ENCODE results near the gene EIF4ENIF1. TPM values are rescaled to one million over a fixed set of nuclear protein-coding genes. Genes with fewer than 3 reads are reported as not detected.
A peak's percentile ranks its signal among the peaks of the same experiment; 100 is the strongest.

The EIF4ENIF1 gene, protein sequence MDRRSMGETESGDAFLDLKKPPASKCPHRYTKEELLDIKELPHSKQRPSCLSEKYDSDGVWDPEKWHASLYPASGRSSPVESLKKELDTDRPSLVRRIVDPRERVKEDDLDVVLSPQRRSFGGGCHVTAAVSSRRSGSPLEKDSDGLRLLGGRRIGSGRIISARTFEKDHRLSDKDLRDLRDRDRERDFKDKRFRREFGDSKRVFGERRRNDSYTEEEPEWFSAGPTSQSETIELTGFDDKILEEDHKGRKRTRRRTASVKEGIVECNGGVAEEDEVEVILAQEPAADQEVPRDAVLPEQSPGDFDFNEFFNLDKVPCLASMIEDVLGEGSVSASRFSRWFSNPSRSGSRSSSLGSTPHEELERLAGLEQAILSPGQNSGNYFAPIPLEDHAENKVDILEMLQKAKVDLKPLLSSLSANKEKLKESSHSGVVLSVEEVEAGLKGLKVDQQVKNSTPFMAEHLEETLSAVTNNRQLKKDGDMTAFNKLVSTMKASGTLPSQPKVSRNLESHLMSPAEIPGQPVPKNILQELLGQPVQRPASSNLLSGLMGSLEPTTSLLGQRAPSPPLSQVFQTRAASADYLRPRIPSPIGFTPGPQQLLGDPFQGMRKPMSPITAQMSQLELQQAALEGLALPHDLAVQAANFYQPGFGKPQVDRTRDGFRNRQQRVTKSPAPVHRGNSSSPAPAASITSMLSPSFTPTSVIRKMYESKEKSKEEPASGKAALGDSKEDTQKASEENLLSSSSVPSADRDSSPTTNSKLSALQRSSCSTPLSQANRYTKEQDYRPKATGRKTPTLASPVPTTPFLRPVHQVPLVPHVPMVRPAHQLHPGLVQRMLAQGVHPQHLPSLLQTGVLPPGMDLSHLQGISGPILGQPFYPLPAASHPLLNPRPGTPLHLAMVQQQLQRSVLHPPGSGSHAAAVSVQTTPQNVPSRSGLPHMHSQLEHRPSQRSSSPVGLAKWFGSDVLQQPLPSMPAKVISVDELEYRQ
- 10 to 100 TPM; 23.8 to 51.4 (median 25.0) TPM for total RNA-seq

DNA sequence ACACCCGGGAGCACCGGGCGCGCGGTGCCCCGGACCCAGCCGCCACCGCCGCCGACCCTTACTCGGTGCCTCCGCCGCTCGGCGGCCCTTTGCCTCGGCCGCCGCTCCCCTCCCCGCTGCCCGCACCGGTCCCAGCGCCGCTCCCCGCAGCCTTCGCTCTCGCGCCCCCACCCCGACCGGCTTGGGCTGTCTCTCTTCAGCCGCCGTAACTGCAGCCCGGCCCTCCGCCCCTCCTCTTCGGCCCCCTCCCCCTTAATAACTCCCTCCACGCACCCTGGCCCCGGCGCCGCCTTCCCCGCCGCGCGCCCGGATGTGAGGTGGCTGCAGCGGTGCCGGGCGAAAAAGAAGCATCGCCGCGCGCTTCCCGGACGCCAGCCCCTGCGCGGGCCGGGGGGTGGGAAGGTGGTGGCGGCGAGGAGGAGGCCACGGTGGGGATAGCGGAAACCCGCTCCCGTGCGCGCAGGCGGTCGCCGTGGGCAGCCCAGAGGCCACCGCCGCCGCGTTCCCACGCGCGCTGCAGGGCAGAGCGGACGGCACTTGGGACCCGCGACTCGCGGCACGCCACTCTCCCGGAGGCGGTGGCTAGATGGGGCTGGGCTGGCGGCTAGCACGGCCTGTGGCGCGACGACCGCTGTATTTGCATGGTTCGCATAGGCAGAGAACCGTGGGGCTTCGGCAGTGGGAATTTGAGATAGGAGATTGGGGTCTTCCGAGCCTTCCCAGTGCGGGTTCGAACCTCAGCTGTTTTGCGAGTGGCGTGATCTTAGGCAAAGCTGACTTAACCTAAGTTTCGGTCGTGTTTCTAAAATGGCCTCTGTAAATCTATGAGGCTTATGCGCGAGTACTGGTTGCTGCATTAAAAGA, at the start of gene EIF4ENIF1:
TSS of gene EIF4ENIF1 (minus strand) at position 211 of the 864 bp plus-strand sequence. CDS start 1,124 bp downstream, outside the sequence.
- Histone ChIP-seq H3K27ac (replicated peaks in 1 of 4) (peak within 1 kb of the TSS; percentile 91 to 99 (median 92)), H3K36me3 (peaks cover 17 to 31% (median 29%) of the 10 kb centered on the region in 4 donors), H3K9me3 (no peaks in the 10 kb centered on the region), H3K27me3 (no peaks in the 10 kb centered on the region), H3K4me1 (peaks cover 20 to 49% (median 37%) of the 10 kb centered on the region in 4 donors), H3K4me3 (peak within 1 kb of the TSS; percentile 73 to 89 (median 78))
- TF ChIP-seq POLR2A (IDR thresholded peaks at IDR 0.05; ENCODE audit: low read depth) (no peak), POLR2AphosphoS5 (IDR thresholded peaks at IDR 0.05) (peak; percentile 74 to 78), EP300 (IDR thresholded peaks at IDR 0.05) (no peak)
- TF ChIP-seq, protein P1, sequence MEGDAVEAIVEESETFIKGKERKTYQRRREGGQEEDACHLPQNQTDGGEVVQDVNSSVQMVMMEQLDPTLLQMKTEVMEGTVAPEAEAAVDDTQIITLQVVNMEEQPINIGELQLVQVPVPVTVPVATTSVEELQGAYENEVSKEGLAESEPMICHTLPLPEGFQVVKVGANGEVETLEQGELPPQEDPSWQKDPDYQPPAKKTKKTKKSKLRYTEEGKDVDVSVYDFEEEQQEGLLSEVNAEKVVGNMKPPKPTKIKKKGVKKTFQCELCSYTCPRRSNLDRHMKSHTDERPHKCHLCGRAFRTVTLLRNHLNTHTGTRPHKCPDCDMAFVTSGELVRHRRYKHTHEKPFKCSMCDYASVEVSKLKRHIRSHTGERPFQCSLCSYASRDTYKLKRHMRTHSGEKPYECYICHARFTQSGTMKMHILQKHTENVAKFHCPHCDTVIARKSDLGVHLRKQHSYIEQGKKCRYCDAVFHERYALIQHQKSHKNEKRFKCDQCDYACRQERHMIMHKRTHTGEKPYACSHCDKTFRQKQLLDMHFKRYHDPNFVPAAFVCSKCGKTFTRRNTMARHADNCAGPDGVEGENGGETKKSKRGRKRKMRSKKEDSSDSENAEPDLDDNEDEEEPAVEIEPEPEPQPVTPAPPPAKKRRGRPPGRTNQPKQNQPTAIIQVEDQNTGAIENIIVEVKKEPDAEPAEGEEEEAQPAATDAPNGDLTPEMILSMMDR (IDR thresholded peaks at IDR 0.05) = no peak
- DNase-seq (ENCODE audit: extremely low spot score) = peak; percentile 94
- intact Hi-C loops (cut with DNase I) = no loop called here
- WGBS = under 1% methylated on average over 41 of the region's 100 CpGs

DNA sequence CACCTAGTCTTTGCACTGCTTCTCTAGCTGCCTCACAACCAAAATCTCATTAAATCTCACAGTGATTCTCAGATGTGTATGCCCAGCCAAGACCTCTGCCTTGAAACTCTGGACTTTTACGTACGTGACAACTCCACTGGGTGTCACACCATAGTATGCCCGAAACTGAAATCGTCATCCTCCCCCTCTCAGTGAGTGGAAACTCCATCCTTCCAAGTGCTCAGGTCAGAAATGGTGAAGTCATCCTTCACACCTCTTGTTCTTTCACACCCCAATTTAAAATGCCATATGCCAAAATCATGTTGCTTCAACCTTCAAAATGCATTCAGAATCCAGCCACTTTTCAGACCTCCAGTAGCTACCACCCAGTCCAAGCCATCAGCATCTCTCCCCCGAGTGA, 49.2 kb upstream of the EIF4ENIF1 start:
- no peaks in the 10 kb centered on the region for H3K9me3 ChIP-seq
- H3K36me3 ChIP-seq = peaks cover 0 to 10% (median 6%) of the 10 kb centered on the region in 4 donors
- intact Hi-C loops (cut with DNase I) = no loop called here
- WGBS = 90% methylated on average over 5 of the region's 5 CpGs
- no peaks in the 10 kb centered on the region for H3K27me3 ChIP-seq
- H3K27ac ChIP-seq (replicated peaks in 1 of 4) = no peak overlapping the region
- H3K4me3 ChIP-seq = no peak overlapping the region
- no peak for DNase-seq (ENCODE audit: extremely low spot score)
- H3K4me1 ChIP-seq = no peaks in the 10 kb centered on the region
- TF ChIP-seq POLR2AphosphoS5 (IDR thresholded peaks at IDR 0.05) = no peak
- TF ChIP-seq, protein P1 (IDR thresholded peaks at IDR 0.05) = no peak
- no peak for TF ChIP-seq POLR2A (IDR thresholded peaks at IDR 0.05; ENCODE audit: low read depth)
- TF ChIP-seq EP300 (IDR thresholded peaks at IDR 0.05) = no peak

DNA sequence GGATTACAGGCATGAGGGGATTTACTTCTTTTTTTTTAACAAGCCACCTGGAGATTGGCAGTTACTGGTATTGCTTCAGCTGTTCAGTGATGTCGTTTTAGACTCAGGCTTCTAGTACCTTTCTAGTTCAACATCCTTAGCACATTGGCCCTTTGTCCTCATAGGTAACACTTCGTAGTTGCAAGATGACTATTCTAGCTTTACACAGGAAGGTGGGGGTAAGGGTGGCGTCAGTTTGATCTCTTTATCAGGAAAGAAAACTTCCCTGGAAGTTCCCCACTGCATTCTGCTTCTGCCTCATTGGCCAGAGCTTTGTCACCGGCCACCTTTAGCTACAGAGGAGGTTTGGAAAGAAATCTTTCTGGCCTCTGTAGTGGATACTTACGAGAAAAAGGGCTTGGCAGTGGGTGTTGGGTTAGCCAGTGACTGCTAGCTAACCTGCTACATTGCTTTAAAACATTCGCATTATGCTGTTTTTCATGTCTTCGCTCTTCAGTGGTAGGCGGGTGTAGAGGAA, 47.4 kb upstream of the EIF4ENIF1 start:
- no peak overlapping the region for H3K4me3 ChIP-seq
- intact Hi-C loops (cut with DNase I) = no loop called here
- H3K9me3 ChIP-seq = no peaks in the 10 kb centered on the region
- peaks cover 0 to 10% (median 5%) of the 10 kb centered on the region in 4 donors for H3K4me1 ChIP-seq
- no peak for DNase-seq (ENCODE audit: extremely low spot score)
- H3K27me3 ChIP-seq = no peaks in the 10 kb centered on the region
- WGBS = 88% methylated on average over 8 of the region's 8 CpGs
- peaks cover 0 to 10% (median 6%) of the 10 kb centered on the region in 4 donors for H3K36me3 ChIP-seq
- no peak overlapping the region for H3K27ac ChIP-seq (replicated peaks in 1 of 4)
- TF ChIP-seq POLR2AphosphoS5 (IDR thresholded peaks at IDR 0.05) = no peak
- no peak for TF ChIP-seq POLR2A (IDR thresholded peaks at IDR 0.05; ENCODE audit: low read depth)
- TF ChIP-seq EP300 (IDR thresholded peaks at IDR 0.05) = no peak
- TF ChIP-seq, protein P1 (IDR thresholded peaks at IDR 0.05) = no peak

DNA sequence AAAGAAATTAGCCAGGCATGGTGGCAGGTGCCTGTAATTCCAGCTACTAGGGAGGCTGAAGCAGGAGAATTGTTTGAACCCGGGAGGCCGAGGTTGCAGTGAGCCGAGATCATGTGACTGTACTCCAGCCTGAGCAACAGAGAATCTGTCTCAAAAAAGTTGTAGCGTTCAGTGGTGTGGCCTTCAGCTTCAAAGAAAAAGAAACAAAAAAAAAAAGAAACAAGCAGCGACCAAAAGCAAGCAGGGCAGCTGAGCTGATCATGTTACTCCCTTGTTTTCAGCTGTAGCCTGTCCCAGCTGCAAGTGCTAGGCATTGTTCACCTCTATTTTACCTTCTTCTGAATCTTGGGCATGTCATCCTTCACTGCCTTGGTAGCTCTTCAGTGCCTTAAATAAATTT, 43.7 kb upstream of the EIF4ENIF1 start:
- WGBS = 95% methylated on average over 5 of the region's 5 CpGs
- no peaks in the 10 kb centered on the region for H3K9me3 ChIP-seq
- H3K36me3 ChIP-seq = peaks cover 0 to under 1% (median 0%) of the 10 kb centered on the region in 4 donors
- H3K27ac ChIP-seq (replicated peaks in 1 of 4) = no peak overlapping the region
- intact Hi-C loops (cut with DNase I) = no loop called here
- no peak for DNase-seq (ENCODE audit: extremely low spot score)
- no peak for TF ChIP-seq EP300 (IDR thresholded peaks at IDR 0.05)
- H3K4me1 ChIP-seq = peaks cover 0 to 34% (median 28%) of the 10 kb centered on the region in 4 donors
- H3K27me3 ChIP-seq = no peaks in the 10 kb centered on the region
- no peak overlapping the region for H3K4me3 ChIP-seq
